ENCODE data around the gene DNAH5. TPM values are rescaled to one million over a fixed set of nuclear protein-coding genes. Genes with fewer than 3 reads are reported as not detected.
"Not testable (repeated sequence)": the region's sequence is repeated elsewhere in the genome, so short reads cannot be mapped to it uniquely, and the experiment has no call there.

The DNAH5 gene
- total and polyA plus RNA-seq, 2 experiments from 2014 or later = 0.56 to 0.97 TPM

DNA sequence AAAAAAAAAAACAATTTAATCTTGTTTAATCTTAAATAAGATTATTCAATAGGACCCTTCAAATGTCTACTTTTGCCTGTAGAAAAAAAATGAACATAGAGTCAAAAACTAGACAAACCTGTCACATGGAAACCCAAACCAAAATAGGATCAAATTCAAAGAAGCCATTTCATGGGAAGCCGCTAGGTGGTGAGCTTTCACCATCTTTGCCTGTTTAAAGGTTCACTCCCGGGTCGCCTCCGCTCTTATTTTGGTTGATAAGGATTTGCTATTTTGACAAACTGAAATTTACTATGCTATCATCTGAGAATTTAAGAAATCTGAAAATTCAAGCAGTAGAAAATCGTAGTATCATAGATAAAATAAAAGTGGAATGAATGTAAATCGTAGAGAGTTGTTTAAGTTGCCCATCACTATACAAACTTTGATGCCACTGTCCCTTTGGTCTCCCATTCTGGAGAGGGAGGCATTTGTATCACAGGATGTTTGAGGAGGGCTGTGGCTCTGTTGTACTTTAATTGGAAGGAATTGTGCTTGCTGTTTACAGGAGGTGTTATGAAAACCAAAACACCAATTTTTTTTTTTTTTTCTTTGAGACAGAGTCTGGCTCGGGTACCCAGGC is 43.5 kb upstream of the DNAH5 start:
- Histone ChIP-seq H3K79me2 (replicated peaks; ENCODE audit: insufficient read depth) (no peaks in the 10 kb centered on the region), H3K9me2 (ENCODE audit: insufficient read depth) (peaks cover 4% of the 10 kb centered on the region; the same call in 1 of the 2 replicates), H3K4me2 (no peak overlapping the region), H3K27ac (ENCODE audit: low read depth) (no peak overlapping the region), H4K20me1 (replicated peaks; ENCODE audit: insufficient read depth) (no peaks in the 10 kb centered on the region), H3K4me3 (no peak overlapping the region), H3F3A (replicated peaks; ENCODE audit: low read depth) (no peaks in the 10 kb centered on the region), H3K4me1 (ENCODE audit: insufficient read depth) (no peaks in the 10 kb centered on the region), H3K27me3 (ENCODE audit: insufficient read depth) (no peaks in the 10 kb centered on the region), H2AFZ (no peak overlapping the region), H3K36me3 (ENCODE audit: insufficient read depth) (no peaks in the 10 kb centered on the region)
- Mint-ChIP-seq H3K9me3 (no peaks in the 10 kb centered on the region), H3K27ac (no peak overlapping the region), H3K4me3 (no peak overlapping the region), H3K36me3 (ENCODE audit: low read depth) (no peaks in the 10 kb centered on the region), H3K4me1 (peaks cover 5% of the 10 kb centered on the region), H3K27me3 (ENCODE audit: insufficient read depth, low read depth, poor library complexity) (peaks cover 2% of the 10 kb centered on the region)
- TF ChIP-seq, protein P1, sequence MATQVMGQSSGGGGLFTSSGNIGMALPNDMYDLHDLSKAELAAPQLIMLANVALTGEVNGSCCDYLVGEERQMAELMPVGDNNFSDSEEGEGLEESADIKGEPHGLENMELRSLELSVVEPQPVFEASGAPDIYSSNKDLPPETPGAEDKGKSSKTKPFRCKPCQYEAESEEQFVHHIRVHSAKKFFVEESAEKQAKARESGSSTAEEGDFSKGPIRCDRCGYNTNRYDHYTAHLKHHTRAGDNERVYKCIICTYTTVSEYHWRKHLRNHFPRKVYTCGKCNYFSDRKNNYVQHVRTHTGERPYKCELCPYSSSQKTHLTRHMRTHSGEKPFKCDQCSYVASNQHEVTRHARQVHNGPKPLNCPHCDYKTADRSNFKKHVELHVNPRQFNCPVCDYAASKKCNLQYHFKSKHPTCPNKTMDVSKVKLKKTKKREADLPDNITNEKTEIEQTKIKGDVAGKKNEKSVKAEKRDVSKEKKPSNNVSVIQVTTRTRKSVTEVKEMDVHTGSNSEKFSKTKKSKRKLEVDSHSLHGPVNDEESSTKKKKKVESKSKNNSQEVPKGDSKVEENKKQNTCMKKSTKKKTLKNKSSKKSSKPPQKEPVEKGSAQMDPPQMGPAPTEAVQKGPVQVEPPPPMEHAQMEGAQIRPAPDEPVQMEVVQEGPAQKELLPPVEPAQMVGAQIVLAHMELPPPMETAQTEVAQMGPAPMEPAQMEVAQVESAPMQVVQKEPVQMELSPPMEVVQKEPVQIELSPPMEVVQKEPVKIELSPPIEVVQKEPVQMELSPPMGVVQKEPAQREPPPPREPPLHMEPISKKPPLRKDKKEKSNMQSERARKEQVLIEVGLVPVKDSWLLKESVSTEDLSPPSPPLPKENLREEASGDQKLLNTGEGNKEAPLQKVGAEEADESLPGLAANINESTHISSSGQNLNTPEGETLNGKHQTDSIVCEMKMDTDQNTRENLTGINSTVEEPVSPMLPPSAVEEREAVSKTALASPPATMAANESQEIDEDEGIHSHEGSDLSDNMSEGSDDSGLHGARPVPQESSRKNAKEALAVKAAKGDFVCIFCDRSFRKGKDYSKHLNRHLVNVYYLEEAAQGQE (IDR thresholded peaks at IDR 0.05; ENCODE audit: unreplicated experiment) = no peak
- TF ChIP-seq NANOG (IDR thresholded peaks at IDR 0.05; ENCODE audit: borderline replicate concordance) (no peak), POLR2AphosphoS5 (IDR thresholded peaks at IDR 0.05; ENCODE audit: low read depth) (no peak)
- TF ChIP-seq, protein P2, sequence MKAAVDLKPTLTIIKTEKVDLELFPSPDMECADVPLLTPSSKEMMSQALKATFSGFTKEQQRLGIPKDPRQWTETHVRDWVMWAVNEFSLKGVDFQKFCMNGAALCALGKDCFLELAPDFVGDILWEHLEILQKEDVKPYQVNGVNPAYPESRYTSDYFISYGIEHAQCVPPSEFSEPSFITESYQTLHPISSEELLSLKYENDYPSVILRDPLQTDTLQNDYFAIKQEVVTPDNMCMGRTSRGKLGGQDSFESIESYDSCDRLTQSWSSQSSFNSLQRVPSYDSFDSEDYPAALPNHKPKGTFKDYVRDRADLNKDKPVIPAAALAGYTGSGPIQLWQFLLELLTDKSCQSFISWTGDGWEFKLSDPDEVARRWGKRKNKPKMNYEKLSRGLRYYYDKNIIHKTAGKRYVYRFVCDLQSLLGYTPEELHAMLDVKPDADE (IDR thresholded peaks at IDR 0.05) = no peak
- TF ChIP-seq, protein P3, sequence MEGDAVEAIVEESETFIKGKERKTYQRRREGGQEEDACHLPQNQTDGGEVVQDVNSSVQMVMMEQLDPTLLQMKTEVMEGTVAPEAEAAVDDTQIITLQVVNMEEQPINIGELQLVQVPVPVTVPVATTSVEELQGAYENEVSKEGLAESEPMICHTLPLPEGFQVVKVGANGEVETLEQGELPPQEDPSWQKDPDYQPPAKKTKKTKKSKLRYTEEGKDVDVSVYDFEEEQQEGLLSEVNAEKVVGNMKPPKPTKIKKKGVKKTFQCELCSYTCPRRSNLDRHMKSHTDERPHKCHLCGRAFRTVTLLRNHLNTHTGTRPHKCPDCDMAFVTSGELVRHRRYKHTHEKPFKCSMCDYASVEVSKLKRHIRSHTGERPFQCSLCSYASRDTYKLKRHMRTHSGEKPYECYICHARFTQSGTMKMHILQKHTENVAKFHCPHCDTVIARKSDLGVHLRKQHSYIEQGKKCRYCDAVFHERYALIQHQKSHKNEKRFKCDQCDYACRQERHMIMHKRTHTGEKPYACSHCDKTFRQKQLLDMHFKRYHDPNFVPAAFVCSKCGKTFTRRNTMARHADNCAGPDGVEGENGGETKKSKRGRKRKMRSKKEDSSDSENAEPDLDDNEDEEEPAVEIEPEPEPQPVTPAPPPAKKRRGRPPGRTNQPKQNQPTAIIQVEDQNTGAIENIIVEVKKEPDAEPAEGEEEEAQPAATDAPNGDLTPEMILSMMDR (conservative IDR thresholded peaks at IDR 0.05; ENCODE audit: low read depth in 2 of 2) = peak; percentile 84 to 96
- peak; percentile 62 for ATAC-seq
- peak; percentile 81 for DNase-seq (ENCODE audit: low spot score)

DNA sequence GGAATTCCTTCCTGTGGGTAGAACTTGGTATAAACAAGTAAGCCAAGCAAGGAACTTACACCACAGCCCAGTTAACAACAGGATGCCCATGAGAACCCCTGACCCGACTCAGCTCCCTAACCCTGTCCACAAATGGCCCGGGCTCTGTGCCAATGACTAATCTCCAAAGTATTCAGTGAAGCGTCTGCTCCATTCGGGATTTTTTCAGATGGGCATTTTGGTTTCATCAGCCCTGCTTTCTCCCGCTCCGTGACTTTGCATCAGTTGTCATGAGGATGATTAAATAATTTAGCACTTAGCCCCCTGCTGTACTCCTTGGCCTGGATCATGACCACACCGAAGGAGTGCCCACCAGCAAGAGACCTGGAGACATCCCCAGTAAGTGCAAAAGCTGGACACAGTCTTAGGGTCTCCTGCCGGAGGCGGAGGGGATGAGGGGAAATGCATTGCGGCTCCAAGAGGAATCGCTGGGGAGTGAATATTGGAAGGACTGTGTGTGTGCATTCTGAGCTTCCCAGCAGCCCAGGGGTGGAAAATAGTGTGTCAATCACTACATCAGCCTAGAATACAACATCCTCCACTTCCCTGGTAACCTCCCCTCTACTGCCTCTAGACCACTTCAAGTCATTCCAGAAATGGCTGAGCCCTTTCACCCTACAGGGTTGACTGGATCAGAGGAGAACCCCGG is 41.4 kb upstream of the DNAH5 start:
- Histone ChIP-seq H3K4me1 (ENCODE audit: insufficient read depth) (no peaks in the 10 kb centered on the region), H3K27ac (ENCODE audit: low read depth) (no peak overlapping the region), H3K4me2 (no peak overlapping the region), H3K36me3 (ENCODE audit: insufficient read depth) (no peaks in the 10 kb centered on the region), H3K79me2 (replicated peaks; ENCODE audit: insufficient read depth) (no peaks in the 10 kb centered on the region), H3K4me3 (no peak overlapping the region), H4K20me1 (replicated peaks; ENCODE audit: insufficient read depth) (no peaks in the 10 kb centered on the region), H3K27me3 (ENCODE audit: insufficient read depth) (no peaks in the 10 kb centered on the region), H3K9me2 (ENCODE audit: insufficient read depth) (peaks cover 4% of the 10 kb centered on the region; the same call in 1 of the 2 replicates), H2AFZ (no peak overlapping the region), H3F3A (replicated peaks; ENCODE audit: low read depth) (no peaks in the 10 kb centered on the region)
- Mint-ChIP-seq H3K27me3 (ENCODE audit: insufficient read depth, low read depth, poor library complexity) (peaks cover 2% of the 10 kb centered on the region), H3K4me3 (no peak overlapping the region), H3K4me1 (peaks cover 4% of the 10 kb centered on the region), H3K36me3 (ENCODE audit: low read depth) (no peaks in the 10 kb centered on the region), H3K9me3 (no peaks in the 10 kb centered on the region; the same call in 2 of the 3 replicates), H3K27ac (no peak overlapping the region)
- no peak for DNase-seq (ENCODE audit: low spot score)
- TF ChIP-seq STAT1 (IDR thresholded peaks at IDR 0.05; ENCODE audit: unreplicated experiment) (no peak), CREB1 (CRISPR knock-in tag; IDR thresholded peaks at IDR 0.05; ENCODE audit: low read depth) (no peak), JUNB (IDR thresholded peaks at IDR 0.05; ENCODE audit: unreplicated experiment) (no peak)
- TF ChIP-seq, protein P3 (conservative IDR thresholded peaks at IDR 0.05; ENCODE audit: low read depth in 2 of 2) = no peak
- ATAC-seq = no peak

DNA sequence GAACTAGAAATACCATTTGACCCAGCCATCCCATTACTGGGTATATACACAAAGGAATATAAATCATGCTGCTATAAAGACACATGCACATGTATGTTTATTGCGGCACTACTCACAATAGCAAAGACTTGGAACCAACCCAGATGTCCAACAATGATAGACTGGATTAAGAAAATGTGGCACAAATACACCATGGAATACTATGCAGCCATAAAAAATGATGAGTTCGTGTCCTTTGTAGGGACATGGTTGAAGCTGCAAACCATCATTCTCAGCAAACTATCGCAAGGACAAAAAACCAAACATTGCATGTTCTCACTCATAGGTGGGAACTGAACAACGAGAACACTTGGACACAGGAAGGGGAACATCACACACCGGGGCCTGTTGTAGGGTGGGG is 40.4 kb upstream of the DNAH5 start:
- H4K20me1 ChIP-seq (replicated peaks; ENCODE audit: insufficient read depth); H3K4me3 ChIP-seq; H3K9me2 ChIP-seq (ENCODE audit: insufficient read depth); H3K36me3 ChIP-seq (ENCODE audit: insufficient read depth); DNase-seq (ENCODE audit: low spot score); H3K4me1 Mint-ChIP-seq; H3K4me2 ChIP-seq; H3K4me3 Mint-ChIP-seq; H3K79me2 ChIP-seq (replicated peaks; ENCODE audit: insufficient read depth); H3K27ac Mint-ChIP-seq; ATAC-seq; H3K36me3 Mint-ChIP-seq (ENCODE audit: low read depth); H3K4me1 ChIP-seq (ENCODE audit: insufficient read depth); H3K9me3 Mint-ChIP-seq; H3F3A ChIP-seq (replicated peaks; ENCODE audit: low read depth); H3K27me3 Mint-ChIP-seq (ENCODE audit: insufficient read depth, low read depth, poor library complexity); H3K27ac ChIP-seq (ENCODE audit: low read depth); H2AFZ ChIP-seq; H3K27me3 ChIP-seq (ENCODE audit: insufficient read depth): not testable (repeated sequence)

All from GM23338 (cell line).